Activated naive CD4-positive, alpha-beta T cell treated with anti-CD3 and anti-CD28 coated beads, Interleukin-2, amount 50 U/mL, for 24 hours (primary cell): ENCODE results near the gene IL21R.
"Not testable (repeated sequence)": the region's sequence is repeated elsewhere in the genome, so short reads cannot be mapped to it uniquely, and the experiment has no call there.

Experiments
- H3K27ac Mint-ChIP-seq: one replicate; pipeline ENCODE4 v1.8.0; 2021; ENCODE audit warnings: mild to moderate bottlenecking, mixed read lengths
- H3K27me3 Mint-ChIP-seq: one replicate; pipeline ENCODE4 v1.8.0; 2021; ENCODE audit warnings: mixed read lengths
- H3K36me3 Mint-ChIP-seq: one replicate; pipeline ENCODE4 v1.8.0; 2021; ENCODE audit warnings: mixed read lengths
- H3K4me1 Mint-ChIP-seq: one replicate; pipeline ENCODE4 v1.8.0; 2021; ENCODE audit warnings: mixed read lengths
- H3K4me3 Mint-ChIP-seq: one replicate; pipeline ENCODE4 v1.8.0; 2021; ENCODE audit warnings: mild to moderate bottlenecking, mixed read lengths
- H3K9me3 Mint-ChIP-seq: one replicate; pipeline ENCODE4 v1.8.0; 2021; ENCODE audit warnings: mixed read lengths

The IL21R gene

GRCh38 chr16:27452569-27453493 is 50.9 kb downstream of the IL21R start:
- Mint-ChIP-seq H3K27me3 (no peaks in the 10 kb centered on the region), H3K27ac (peak overlapping the region; percentile 91), H3K36me3 (peaks cover 10% of the 10 kb centered on the region), H3K4me1 (peaks cover 81% of the 10 kb centered on the region), H3K4me3 (peak overlapping the region; percentile 17), H3K9me3 (no peaks in the 10 kb centered on the region)

- H3K4me1 Mint-ChIP-seq, result peaks cover 75% of the 10 kb centered on the region
- no peak overlapping the region for H3K4me3 Mint-ChIP-seq
- H3K36me3 Mint-ChIP-seq, result peaks cover 6% of the 10 kb centered on the region
- no peaks in the 10 kb centered on the region for H3K9me3 Mint-ChIP-seq
- H3K27me3 Mint-ChIP-seq, result no peaks in the 10 kb centered on the region
- peak overlapping the region; percentile 72 for H3K27ac Mint-ChIP-seq
Measured at GRCh38 chr16:27453494-27453825, 51.5 kb downstream of the IL21R start.

DNA sequence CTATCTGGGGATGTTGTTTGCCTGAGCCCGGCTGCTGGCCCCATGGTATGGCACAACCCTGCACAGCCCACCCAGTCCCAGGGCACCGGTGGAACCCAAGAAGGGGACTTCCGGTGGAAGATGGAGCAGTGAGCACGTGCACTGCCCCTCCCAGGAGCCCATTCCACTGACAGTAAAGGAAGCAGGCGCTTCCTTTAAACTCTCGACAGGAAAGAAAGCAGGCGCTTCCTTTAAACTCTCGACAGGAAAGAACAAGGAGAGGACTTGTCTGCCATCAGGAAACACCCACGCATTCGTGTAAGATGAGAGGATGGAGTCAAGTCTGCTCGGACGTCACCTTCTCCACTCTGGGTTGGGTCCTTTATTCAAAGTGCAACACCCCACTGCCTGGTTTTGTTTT is 53.7 kb downstream of the IL21R start:
- peak overlapping the region; percentile 13 for H3K4me3 Mint-ChIP-seq
- peaks cover 61% of the 10 kb centered on the region for H3K4me1 Mint-ChIP-seq
- H3K36me3 Mint-ChIP-seq, result peaks cover 2% of the 10 kb centered on the region
- H3K9me3 Mint-ChIP-seq, result no peaks in the 10 kb centered on the region
- peak overlapping the region; percentile 73 for H3K27ac Mint-ChIP-seq
- H3K27me3 Mint-ChIP-seq, result no peaks in the 10 kb centered on the region

DNA sequence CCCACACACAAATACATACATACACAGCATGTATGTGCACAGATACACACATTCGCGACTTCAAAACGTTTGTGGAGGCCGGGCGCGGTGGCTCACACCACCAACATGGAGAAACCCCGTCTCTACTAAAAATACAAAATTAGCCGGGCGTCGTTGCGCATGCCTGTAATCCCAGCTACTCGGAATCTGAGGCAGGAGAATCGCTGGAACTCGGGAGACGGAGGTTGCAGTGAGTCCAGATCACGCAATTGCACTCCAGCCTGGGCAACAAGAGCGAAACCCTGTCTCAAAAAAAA is 55.6 kb downstream of the IL21R start:
- H3K36me3 Mint-ChIP-seq, H3K9me3 Mint-ChIP-seq, H3K27me3 Mint-ChIP-seq, H3K4me3 Mint-ChIP-seq, H3K27ac Mint-ChIP-seq: not testable (repeated sequence)
- peaks cover 56% of the 10 kb centered on the region for H3K4me1 Mint-ChIP-seq

- Mint-ChIP-seq H3K36me3 (no peaks in the 10 kb centered on the region), H3K27me3 (no peaks in the 10 kb centered on the region), H3K4me3 (no peak overlapping the region), H3K9me3 (no peaks in the 10 kb centered on the region), H3K27ac (peak overlapping the region; percentile 8), H3K4me1 (peaks cover 54% of the 10 kb centered on the region)
Measured at GRCh38 chr16:27458258-27458657, 56.3 kb downstream of the IL21R start.

- H3K9me3 Mint-ChIP-seq, result no peaks in the 10 kb centered on the region
- peak overlapping the region; percentile 3 for H3K27ac Mint-ChIP-seq
- no peaks in the 10 kb centered on the region for H3K27me3 Mint-ChIP-seq
- H3K4me3 Mint-ChIP-seq, result no peak overlapping the region
- H3K36me3 Mint-ChIP-seq, result no peaks in the 10 kb centered on the region
- H3K4me1 Mint-ChIP-seq, result peaks cover 57% of the 10 kb centered on the region
Measured at GRCh38 chr16:27458987-27459688, 57.2 kb downstream of the IL21R start.

DNA sequence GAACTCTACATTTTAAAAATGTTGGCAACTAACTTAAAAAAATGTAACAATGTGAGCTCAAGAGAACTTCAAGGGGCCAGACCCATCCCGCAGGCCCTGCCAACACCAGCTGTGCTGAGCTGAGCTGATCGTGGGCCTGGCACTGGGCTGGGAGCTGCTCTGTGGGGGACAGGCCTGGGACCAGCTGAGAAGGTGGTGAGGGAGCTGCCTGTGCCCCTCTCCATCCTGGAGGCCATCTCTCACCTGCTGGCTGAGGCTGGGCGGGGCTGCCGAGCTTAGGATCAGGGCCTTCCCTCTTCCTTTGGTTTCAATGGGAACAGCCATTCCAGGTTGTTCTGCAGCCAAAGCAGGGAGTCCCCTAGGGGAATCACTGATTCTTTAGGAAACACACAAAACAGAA is 58.2 kb downstream of the IL21R start:
- Mint-ChIP-seq H3K4me1 (peaks cover 54% of the 10 kb centered on the region), H3K9me3 (no peaks in the 10 kb centered on the region), H3K27ac (no peak overlapping the region), H3K36me3 (peaks cover 2% of the 10 kb centered on the region), H3K4me3 (no peak overlapping the region), H3K27me3 (no peaks in the 10 kb centered on the region)

GRCh38 chr16:27460663-27461482 is 58.9 kb downstream of the IL21R start:
- Mint-ChIP-seq H3K36me3 (peaks cover 3% of the 10 kb centered on the region), H3K4me1 (peaks cover 49% of the 10 kb centered on the region), H3K4me3 (no peak overlapping the region), H3K9me3 (no peaks in the 10 kb centered on the region), H3K27me3 (no peaks in the 10 kb centered on the region), H3K27ac (no peak overlapping the region)

GRCh38 chr16:27461483-27462171 is 59.7 kb downstream of the IL21R start:
- no peak overlapping the region for H3K27ac Mint-ChIP-seq
- no peak overlapping the region for H3K4me3 Mint-ChIP-seq
- no peaks in the 10 kb centered on the region for H3K9me3 Mint-ChIP-seq
- peaks cover 42% of the 10 kb centered on the region for H3K4me1 Mint-ChIP-seq
- H3K27me3 Mint-ChIP-seq, result no peaks in the 10 kb centered on the region
- H3K36me3 Mint-ChIP-seq, result peaks cover 9% of the 10 kb centered on the region

GRCh38 chr16:27462200-27462845 is 60.3 kb downstream of the IL21R start:
- no peaks in the 10 kb centered on the region for H3K27me3 Mint-ChIP-seq
- peaks cover 9% of the 10 kb centered on the region for H3K36me3 Mint-ChIP-seq
- H3K27ac Mint-ChIP-seq, result no peak overlapping the region
- no peaks in the 10 kb centered on the region for H3K9me3 Mint-ChIP-seq
- H3K4me1 Mint-ChIP-seq, result peaks cover 35% of the 10 kb centered on the region
- no peak overlapping the region for H3K4me3 Mint-ChIP-seq

DNA sequence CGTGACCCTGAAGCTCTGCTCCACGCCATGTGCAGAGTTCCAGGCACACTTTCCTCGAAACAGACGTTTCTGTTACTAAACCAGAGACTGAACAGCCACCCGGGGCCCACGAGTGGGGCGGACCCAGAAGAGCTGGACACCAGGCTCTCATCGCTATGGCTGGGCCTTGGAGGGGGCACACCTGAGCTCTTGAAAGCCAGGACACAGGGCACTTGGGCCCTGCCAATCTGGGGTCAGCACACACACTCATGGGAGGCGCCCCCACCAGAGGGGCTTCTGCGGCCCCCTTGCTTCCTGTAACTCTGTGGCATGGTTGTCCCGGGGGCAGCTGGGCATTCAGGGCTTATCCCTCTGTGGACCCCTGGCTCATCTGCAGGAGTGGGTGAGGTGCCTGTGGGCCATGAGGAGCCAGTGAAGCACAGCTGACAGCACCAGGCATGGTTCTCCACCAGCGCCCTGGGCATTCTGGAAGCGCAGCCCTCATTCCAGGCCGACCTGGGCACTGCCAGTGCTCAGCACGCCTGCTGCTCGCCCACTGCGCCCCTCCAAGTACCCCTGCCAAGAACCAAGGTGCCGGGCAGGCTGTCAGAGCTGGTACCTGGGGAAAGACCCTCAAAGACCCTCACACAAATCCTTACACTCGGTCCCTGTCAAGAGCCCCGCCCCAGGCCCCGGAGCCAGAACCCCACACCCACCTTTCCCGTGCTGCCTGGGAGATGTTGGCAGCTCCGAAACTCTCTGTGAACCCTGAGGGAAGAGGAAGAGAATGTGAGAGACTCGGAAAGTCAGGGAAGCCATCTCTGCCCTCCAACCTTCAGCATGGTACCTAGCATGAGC is 61.1 kb downstream of the IL21R start:
- peaks cover 14% of the 10 kb centered on the region for H3K36me3 Mint-ChIP-seq
- H3K27ac Mint-ChIP-seq, result peak overlapping the region; percentile 84
- H3K27me3 Mint-ChIP-seq, result no peaks in the 10 kb centered on the region
- H3K4me1 Mint-ChIP-seq, result peaks cover 33% of the 10 kb centered on the region
- no peaks in the 10 kb centered on the region for H3K9me3 Mint-ChIP-seq
- peak overlapping the region; percentile 67 for H3K4me3 Mint-ChIP-seq

GRCh38 chr16:27463741-27464591 is 62.0 kb downstream of the IL21R start:
- H3K27ac Mint-ChIP-seq, result peak overlapping the region; percentile 84
- no peaks in the 10 kb centered on the region for H3K27me3 Mint-ChIP-seq
- H3K4me3 Mint-ChIP-seq, result peak overlapping the region; percentile 67
- H3K9me3 Mint-ChIP-seq, result no peaks in the 10 kb centered on the region
- H3K4me1 Mint-ChIP-seq, result peaks cover 33% of the 10 kb centered on the region
- H3K36me3 Mint-ChIP-seq, result peaks cover 19% of the 10 kb centered on the region

DNA sequence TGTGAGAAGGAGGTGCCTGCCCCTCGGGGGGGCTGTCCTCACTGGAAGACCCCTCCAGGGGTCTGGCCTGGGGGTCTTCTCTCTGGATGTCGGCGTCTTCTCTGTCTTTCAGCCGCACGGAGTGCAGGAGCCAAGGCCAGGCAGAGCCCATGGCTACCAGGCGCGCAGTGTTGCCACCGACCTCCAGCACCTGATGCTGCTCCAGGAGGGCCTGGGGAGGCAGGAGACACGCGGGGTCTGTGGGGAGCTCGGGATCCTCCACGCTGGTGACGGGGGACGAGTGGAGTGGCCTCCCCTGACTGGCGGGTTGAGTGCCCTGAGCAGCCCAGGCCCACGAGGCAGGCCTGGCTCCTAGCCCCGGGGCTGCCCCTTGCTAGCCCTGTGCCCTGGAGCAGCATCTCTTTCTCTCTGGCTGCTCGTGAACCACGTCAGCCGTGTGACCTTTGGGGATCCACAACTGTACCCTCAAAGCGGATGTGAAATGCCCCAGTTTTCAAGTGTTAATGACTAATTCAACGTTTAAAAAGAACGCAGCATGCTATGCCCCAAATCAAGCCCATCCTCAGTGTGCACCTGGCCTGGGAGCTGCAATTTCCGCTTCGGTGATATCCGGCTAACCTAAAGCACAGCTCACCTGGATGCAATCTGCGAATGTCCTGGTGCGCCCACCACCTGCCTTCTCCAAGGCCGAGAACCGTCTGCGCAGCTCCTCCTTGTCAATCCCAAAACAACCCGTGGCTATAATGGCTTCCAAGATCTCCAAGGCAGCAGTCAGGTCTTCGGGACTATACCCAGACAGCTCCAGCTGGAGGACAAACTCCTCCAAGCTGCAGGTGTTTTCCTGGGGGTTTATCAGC is 62.9 kb downstream of the IL21R start:
- Mint-ChIP-seq H3K27me3 (no peaks in the 10 kb centered on the region), H3K4me3 (peak overlapping the region; percentile 42), H3K9me3 (no peaks in the 10 kb centered on the region), H3K36me3 (peaks cover 25% of the 10 kb centered on the region), H3K4me1 (peaks cover 29% of the 10 kb centered on the region), H3K27ac (no peak overlapping the region)
